CD4-positive, alpha-beta T cell (primary cell): ENCODE measurements around the gene PTTG1IP. TPM values are rescaled to one million over a fixed set of nuclear protein-coding genes. Genes with fewer than 3 reads are reported as not detected.

Experiments
- ATAC-seq: fragments of 200-7000 bp; cut with Tn5 transposase; one replicate; pipeline ENCODE4 v1.10.0; 2022; ENCODE audit warnings: mild to moderate bottlenecking; ENCODE audit not compliant: poor library complexity
- CTCF ChIA-PET: fragments of 350-600 bp; sonication (Branson Sonifier 250); formaldehyde crosslinking; loops from one replicate; lab custom pipeline; 2021; ENCODE audit warnings: antibody characterized with exemption, inconsistent platforms; lab: Charles Lee
- POLR2A ChIA-PET: fragments of 350-600 bp; sonication (Branson Sonifier 250); formaldehyde crosslinking; loops from one replicate; lab custom pipeline; 2021; ENCODE audit warnings: antibody characterized with exemption, inconsistent platforms; lab: Charles Lee
- DNase-seq, 14 experiments: peaks; one replicate each; pipeline ENCODE4 v3.0.0-alpha.2; 2013 to 2020; ENCODE audit warnings: mixed read lengths in 2 of 14
- H3K27ac ChIP-seq, 2 donors: one replicate each; pipeline versions ENCODE4 v1.5.1 to v1.7.0; 2013; ENCODE audit warnings: low read length in 2 of 2, low read depth in 1 of 2, mild to moderate bottlenecking in 1 of 2
- H3K27me3 ChIP-seq, 2 experiments: 1 replicate in 1 of 2; 2 replicates in 1 of 2; pipeline versions ENCODE4 v1.6.1 to v1.7.0; 2013; ENCODE audit warnings: low read length in 2 of 2, control low read depth in 1 of 2, mild to moderate bottlenecking in 1 of 2, moderate library complexity in 1 of 2; ENCODE audit not compliant: insufficient read depth in 2 of 2, control insufficient read depth in 1 of 2
- H3K36me3 ChIP-seq: one replicate; pipeline ENCODE4 v1.6.1; 2013; ENCODE audit warnings: low read length, control low read depth; ENCODE audit not compliant: insufficient read depth
- H3K4me1 ChIP-seq: one replicate; pipeline ENCODE4 v1.6.1; 2013; ENCODE audit warnings: low read length, control low read depth; ENCODE audit not compliant: insufficient read depth
- H3K4me3 ChIP-seq: one replicate; pipeline ENCODE4 v1.5.1; 2013; ENCODE audit warnings: mild to moderate bottlenecking, low read length, moderate library complexity
- H3K9me3 ChIP-seq, 2 experiments: 1 replicate in 1 of 2; 2 replicates in 1 of 2; pipeline versions ENCODE4 v1.6.1 to v1.7.0; 2013; ENCODE audit warnings: low read length in 2 of 2, mild to moderate bottlenecking in 2 of 2, control low read depth in 1 of 2, moderate library complexity in 1 of 2; ENCODE audit not compliant: control insufficient read depth in 1 of 2, insufficient read depth in 1 of 2
- H3K27ac Mint-ChIP-seq: one replicate; pipeline ENCODE4 v1.8.0; 2020; ENCODE audit warnings: mixed read lengths
- H3K27me3 Mint-ChIP-seq: one replicate; pipeline ENCODE4 v1.8.0; 2021; ENCODE audit warnings: mixed read lengths
- H3K36me3 Mint-ChIP-seq: one replicate; pipeline ENCODE4 v1.8.0; 2021; ENCODE audit warnings: low read depth, mixed read lengths
- H3K4me1 Mint-ChIP-seq: one replicate; pipeline ENCODE4 v1.8.0; 2021; ENCODE audit warnings: low read depth, mixed read lengths
- H3K4me3 Mint-ChIP-seq: one replicate; pipeline ENCODE4 v1.8.0; 2020; ENCODE audit warnings: mild to moderate bottlenecking, mixed read lengths
- H3K9me3 Mint-ChIP-seq: one replicate; pipeline ENCODE4 v1.8.0; 2020; ENCODE audit warnings: mixed read lengths
- intact Hi-C, 2 experiments: fragments of 100-400 bp; cut with DNase I in 1 of 2; cut with micrococcal nuclease in 1 of 2; formaldehyde crosslinking; loops; one replicate each; pipeline versions ENCODE4 v1.15.1 to v1.9.0; 2023 to 2025; cut with DNase I, micrococcal nuclease
- total RNA-seq, 174 experiments: library from RNA in 2 of 174; stranded (reverse) in 2 of 174; gene quantifications; one replicate each; pipeline ENCODE4 v1.2.3 and lab custom pipeline; 2021 to 2026
- TF ChIP-seq, protein P1 (sequence below): fragments of 200-600 bp; IDR thresholded peaks from one replicate; pipeline ENCODE4 v1.8.0; 2022; ENCODE audit warnings: antibody characterized with exemption, mild to moderate bottlenecking

The PTTG1IP gene
- total RNA-seq, 2 experiments from 2014 or later: 99.0 to 99.5 TPM

DNA sequence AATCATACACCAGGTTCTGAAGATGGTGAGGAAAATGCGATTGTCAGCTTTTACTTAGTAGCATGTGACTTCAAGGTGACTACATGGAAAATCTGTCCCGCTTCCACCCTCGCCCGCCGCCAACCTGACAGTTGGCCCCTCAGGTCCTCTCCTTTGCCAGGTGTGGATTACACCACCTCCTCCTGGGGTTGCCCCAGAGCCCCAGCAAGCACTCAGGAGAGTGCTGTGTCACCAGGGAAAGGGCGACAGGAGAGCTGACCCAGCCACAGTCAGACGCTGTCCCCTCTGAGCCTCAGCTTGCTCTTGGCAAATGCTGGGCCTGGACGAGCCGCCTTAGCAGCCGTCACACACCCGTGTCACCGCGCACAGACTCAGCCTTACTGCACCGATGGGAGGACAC is 17.9 kb downstream of the PTTG1IP start:
- H3K36me3 Mint-ChIP-seq: peaks cover 94% of the 10 kb centered on the region
- POLR2A ChIA-PET: interaction anchor here (1.7 to 2.7 kb wide), 2 partner anchors 16 to 18 kb away, joined by 4 to 13 read pairs; partner anchors contain the start of gene PTTG1IP
- peaks cover 85% of the 10 kb centered on the region for H3K36me3 ChIP-seq

DNA sequence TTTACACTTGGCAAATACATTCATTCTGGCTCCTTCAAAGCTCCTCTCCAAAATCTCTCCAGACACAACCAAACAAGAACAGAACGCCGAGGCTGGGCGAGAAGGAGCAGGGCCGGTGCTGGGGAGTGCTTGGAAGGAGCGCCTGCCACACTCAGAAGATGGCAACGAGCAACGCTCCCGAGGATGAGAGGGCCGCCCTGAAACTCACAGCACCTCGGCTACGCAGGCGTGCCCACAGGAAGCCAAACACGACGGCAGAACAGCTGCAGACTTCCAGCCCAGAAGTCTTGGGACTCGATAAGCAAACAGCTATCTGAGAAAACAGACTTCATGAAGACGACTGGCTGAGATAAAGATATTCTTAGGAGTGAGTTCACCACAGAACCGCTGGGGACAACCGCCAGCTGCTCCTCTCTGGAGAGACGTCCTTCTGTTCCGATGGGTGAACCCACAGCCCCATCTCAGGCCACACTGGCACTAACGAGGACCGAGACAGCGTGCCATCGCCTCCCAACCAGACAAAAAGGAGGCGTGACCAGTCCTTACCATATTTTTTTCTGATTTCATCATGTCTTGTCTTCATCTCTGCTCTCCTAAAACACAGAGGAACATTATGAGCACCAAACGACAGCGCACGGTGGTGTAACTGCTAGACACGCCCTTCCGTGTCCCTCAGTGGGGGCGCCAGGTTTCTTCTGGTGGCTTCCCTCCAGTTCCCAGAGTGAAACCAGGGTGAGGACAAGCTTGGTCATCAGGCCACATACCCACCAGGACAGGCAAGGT is 18.6 kb downstream of the PTTG1IP start:
- H3K9me3 Mint-ChIP-seq: no peaks in the 10 kb centered on the region
- TF ChIP-seq, protein P1, sequence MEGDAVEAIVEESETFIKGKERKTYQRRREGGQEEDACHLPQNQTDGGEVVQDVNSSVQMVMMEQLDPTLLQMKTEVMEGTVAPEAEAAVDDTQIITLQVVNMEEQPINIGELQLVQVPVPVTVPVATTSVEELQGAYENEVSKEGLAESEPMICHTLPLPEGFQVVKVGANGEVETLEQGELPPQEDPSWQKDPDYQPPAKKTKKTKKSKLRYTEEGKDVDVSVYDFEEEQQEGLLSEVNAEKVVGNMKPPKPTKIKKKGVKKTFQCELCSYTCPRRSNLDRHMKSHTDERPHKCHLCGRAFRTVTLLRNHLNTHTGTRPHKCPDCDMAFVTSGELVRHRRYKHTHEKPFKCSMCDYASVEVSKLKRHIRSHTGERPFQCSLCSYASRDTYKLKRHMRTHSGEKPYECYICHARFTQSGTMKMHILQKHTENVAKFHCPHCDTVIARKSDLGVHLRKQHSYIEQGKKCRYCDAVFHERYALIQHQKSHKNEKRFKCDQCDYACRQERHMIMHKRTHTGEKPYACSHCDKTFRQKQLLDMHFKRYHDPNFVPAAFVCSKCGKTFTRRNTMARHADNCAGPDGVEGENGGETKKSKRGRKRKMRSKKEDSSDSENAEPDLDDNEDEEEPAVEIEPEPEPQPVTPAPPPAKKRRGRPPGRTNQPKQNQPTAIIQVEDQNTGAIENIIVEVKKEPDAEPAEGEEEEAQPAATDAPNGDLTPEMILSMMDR: no peak
- intact Hi-C loops: loop anchor here in 1 of 2 experiments (2.0 kb wide), 1 partner anchor 14 kb away; no protein-coding TSS in a partner anchor
- peaks cover 91% of the 10 kb centered on the region for H3K36me3 Mint-ChIP-seq
- Histone ChIP-seq H3K9me3 (no peaks in the 10 kb centered on the region), H3K27ac (peak overlapping the region in 1 of 2 donors; percentile 15), H3K4me1 (peaks cover 43% of the 10 kb centered on the region), H3K36me3 (peaks cover 89% of the 10 kb centered on the region), H3K4me3 (no peak overlapping the region), H3K27me3 (no peaks in the 10 kb centered on the region)
- ChIA-PET POLR2A (interaction anchor here (1.7 to 2.7 kb wide), 2 partner anchors 17 to 19 kb away, joined by 4 to 13 read pairs; partner anchors contain the start of gene PTTG1IP), CTCF (no interaction called here)
- peak; percentile 71 for ATAC-seq
- peak in 7 of 14 experiments; percentile 26 to 55 (median 38) for DNase-seq
- peak overlapping the region; percentile 58 for H3K4me3 Mint-ChIP-seq
- peak overlapping the region; percentile 95 for H3K27ac Mint-ChIP-seq
- peaks cover 62% of the 10 kb centered on the region for H3K4me1 Mint-ChIP-seq
- no peaks in the 10 kb centered on the region for H3K27me3 Mint-ChIP-seq

More for the DNA sequence above, 17.9 kb downstream of the PTTG1IP start:
- Mint-ChIP-seq H3K9me3 (no peaks in the 10 kb centered on the region), H3K27ac (peak overlapping the region; percentile 95), H3K4me3 (no peak overlapping the region), H3K4me1 (peaks cover 62% of the 10 kb centered on the region), H3K27me3 (no peaks in the 10 kb centered on the region)
- intact Hi-C loops: loop anchor here in 1 of 2 experiments (2.0 kb wide), 1 partner anchor 13 kb away; no protein-coding TSS in a partner anchor
- DNase-seq (no peak), ATAC-seq (no peak)
- Histone ChIP-seq H3K9me3 (no peaks in the 10 kb centered on the region), H3K4me1 (peaks cover 41% of the 10 kb centered on the region), H3K27me3 (no peaks in the 10 kb centered on the region), H3K4me3 (no peak overlapping the region), H3K27ac (no peak overlapping the region)
- TF ChIP-seq, protein P1: no peak
- CTCF ChIA-PET: no interaction called here

DNA sequence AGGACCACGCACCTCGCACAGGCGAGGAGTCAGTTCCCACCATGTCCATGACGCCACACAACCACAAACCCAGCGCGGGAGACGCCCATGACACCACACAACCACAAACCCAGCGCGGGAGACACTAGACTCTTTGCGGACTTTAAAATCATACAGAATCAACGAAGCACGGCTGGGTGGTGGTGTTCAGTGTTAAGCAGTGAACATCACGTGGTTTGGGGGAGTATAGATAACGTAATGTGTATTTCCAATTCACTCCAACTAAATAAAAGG is 19.2 kb downstream of the PTTG1IP start:
- H3K9me3 Mint-ChIP-seq: no peaks in the 10 kb centered on the region
- H3K4me3 Mint-ChIP-seq: peak overlapping the region; percentile 58
- no peaks in the 10 kb centered on the region for H3K27me3 Mint-ChIP-seq
- DNase-seq: peak in 3 of 14 experiments; percentile 33 to 50 (median 34)
- H3K27ac Mint-ChIP-seq: peak overlapping the region; percentile 95
- no peak overlapping the region for H3K4me3 ChIP-seq
- peaks cover 62% of the 10 kb centered on the region for H3K4me1 Mint-ChIP-seq
- H3K27ac ChIP-seq: peak overlapping the region in 1 of 2 donors; percentile 33
- intact Hi-C loops: loop anchor here in 1 of 2 experiments (2.0 kb wide), 1 partner anchor 14 kb away; no protein-coding TSS in a partner anchor
- H3K9me3 ChIP-seq: no peaks in the 10 kb centered on the region
- TF ChIP-seq, protein P1: no peak
- no peaks in the 10 kb centered on the region for H3K27me3 ChIP-seq
- peaks cover 43% of the 10 kb centered on the region for H3K4me1 ChIP-seq
- peak; percentile 44 for ATAC-seq
- peaks cover 89% of the 10 kb centered on the region for H3K36me3 ChIP-seq
- peaks cover 91% of the 10 kb centered on the region for H3K36me3 Mint-ChIP-seq
- ChIA-PET CTCF (no interaction called here), POLR2A (interaction anchor here (1.7 to 2.7 kb wide), 2 partner anchors 18 to 19 kb away, joined by 4 to 13 read pairs; partner anchors contain the start of gene PTTG1IP)
